A549 (cell line): ENCODE results near the gene GUCY2D.

Experiments
- CHD4 ChIP-seq: fragments of 200-600 bp; sonication (generic); IDR thresholded peaks from 2 replicates; pipeline ENCODE4 v1.6.1; 2016; ENCODE audit warnings: antibody characterized with exemption, mild to moderate bottlenecking, borderline replicate concordance
- NPAS2 ChIP-seq: fragments of 250-450 bp; sonication (Bioruptor Pico); IDR thresholded peaks from 2 replicates; pipeline ENCODE4 v1.8.0; 2022; ENCODE audit warnings: mild to moderate bottlenecking, moderate library complexity, borderline replicate concordance
- POLR2A ChIP-seq: IDR thresholded peaks from 2 replicates; pipeline ENCODE4 v1.6.1; 2012; ENCODE audit warnings: mild to moderate bottlenecking, low read length
- POLR2AphosphoS2 ChIP-seq: conservative IDR thresholded peaks from 2 replicates; pipeline ENCODE4 v1.6.1; 2012; ENCODE audit warnings: low read length, improper control_type of control experiment, inconsistent platforms
- RAD21 ChIP-seq, 2 experiments: fragments of >200 bp in 1 of 2; sonication (Bioruptor Twin) in 1 of 2; formaldehyde crosslinking in 1 of 2; IDR thresholded peaks in 1 of 2; conservative IDR thresholded peaks in 1 of 2; 2 replicates in 1 of 2; 3 replicates in 1 of 2; pipeline ENCODE4 v1.6.1; 2012 to 2018; ENCODE audit warnings: inconsistent platforms in 1 of 2
- RCOR1 ChIP-seq: fragments of 150-350 bp; IDR thresholded peaks from 2 replicates; pipeline ENCODE4 v1.6.1; 2014; ENCODE audit warnings: antibody characterized with exemption, low read length, low read depth
- SMC3 ChIP-seq: fragments of >200 bp; sonication (Bioruptor Twin); formaldehyde crosslinking; IDR thresholded peaks from 3 replicates; pipeline ENCODE4 v1.6.1; 2018; ENCODE audit warnings: inconsistent platforms
- ZFP36 ChIP-seq: fragments of 450-650 bp; IDR thresholded peaks from 2 replicates; pipeline ENCODE4 v1.6.1; 2014; ENCODE audit warnings: borderline replicate concordance; ENCODE audit not compliant: partially characterized antibody
- TF ChIP-seq, protein P1 (sequence below): fragments of >200 bp; sonication (Bioruptor Twin); formaldehyde crosslinking; IDR thresholded peaks from 3 replicates; pipeline ENCODE4 v1.5.1; 2016
- TF ChIP-seq, protein P2 (sequence below): fragments of 200-600 bp; sonication (generic); IDR thresholded peaks from 2 replicates; pipeline ENCODE4 v1.6.1; 2016; ENCODE audit warnings: antibody characterized with exemption, mild to moderate bottlenecking, moderate library complexity
- TF ChIP-seq, protein P3 (sequence below): IDR thresholded peaks from 2 replicates; pipeline ENCODE4 v1.6.1; 2012

DNA sequence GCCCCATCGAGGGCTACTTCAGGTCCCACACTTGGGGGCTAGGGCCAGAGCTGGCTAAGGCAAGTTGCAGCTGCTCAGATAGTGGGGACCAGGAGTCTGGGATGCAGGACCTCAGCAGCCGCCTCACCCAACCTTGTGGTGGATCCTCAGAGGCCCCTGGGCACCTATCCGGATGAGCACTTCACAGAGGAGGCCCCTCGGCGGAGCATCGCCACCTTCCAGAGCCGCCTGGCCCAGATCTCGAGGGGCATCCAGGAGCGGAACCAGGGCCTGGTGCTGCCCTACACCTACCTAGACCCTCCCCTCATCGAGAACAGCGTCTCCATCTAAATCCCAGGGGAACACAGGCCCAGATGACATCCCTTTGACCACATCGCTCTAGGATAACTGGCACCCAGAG lies 45.8 kb downstream of the GUCY2D start:
- TF ChIP-seq RAD21 (conservative IDR thresholded peaks at IDR 0.05 in 1 of 2, IDR thresholded peaks at IDR 0.05 in 1 of 2) (no peak), POLR2A (no peak), SMC3 (no peak), RCOR1 (no peak), NPAS2 (CRISPR knock-in tag) (no peak), POLR2AphosphoS2 (no peak), CHD4 (no peak), ZFP36 (no peak)
- TF ChIP-seq, protein P1, sequence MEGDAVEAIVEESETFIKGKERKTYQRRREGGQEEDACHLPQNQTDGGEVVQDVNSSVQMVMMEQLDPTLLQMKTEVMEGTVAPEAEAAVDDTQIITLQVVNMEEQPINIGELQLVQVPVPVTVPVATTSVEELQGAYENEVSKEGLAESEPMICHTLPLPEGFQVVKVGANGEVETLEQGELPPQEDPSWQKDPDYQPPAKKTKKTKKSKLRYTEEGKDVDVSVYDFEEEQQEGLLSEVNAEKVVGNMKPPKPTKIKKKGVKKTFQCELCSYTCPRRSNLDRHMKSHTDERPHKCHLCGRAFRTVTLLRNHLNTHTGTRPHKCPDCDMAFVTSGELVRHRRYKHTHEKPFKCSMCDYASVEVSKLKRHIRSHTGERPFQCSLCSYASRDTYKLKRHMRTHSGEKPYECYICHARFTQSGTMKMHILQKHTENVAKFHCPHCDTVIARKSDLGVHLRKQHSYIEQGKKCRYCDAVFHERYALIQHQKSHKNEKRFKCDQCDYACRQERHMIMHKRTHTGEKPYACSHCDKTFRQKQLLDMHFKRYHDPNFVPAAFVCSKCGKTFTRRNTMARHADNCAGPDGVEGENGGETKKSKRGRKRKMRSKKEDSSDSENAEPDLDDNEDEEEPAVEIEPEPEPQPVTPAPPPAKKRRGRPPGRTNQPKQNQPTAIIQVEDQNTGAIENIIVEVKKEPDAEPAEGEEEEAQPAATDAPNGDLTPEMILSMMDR, result no peak
- TF ChIP-seq, protein P2, sequence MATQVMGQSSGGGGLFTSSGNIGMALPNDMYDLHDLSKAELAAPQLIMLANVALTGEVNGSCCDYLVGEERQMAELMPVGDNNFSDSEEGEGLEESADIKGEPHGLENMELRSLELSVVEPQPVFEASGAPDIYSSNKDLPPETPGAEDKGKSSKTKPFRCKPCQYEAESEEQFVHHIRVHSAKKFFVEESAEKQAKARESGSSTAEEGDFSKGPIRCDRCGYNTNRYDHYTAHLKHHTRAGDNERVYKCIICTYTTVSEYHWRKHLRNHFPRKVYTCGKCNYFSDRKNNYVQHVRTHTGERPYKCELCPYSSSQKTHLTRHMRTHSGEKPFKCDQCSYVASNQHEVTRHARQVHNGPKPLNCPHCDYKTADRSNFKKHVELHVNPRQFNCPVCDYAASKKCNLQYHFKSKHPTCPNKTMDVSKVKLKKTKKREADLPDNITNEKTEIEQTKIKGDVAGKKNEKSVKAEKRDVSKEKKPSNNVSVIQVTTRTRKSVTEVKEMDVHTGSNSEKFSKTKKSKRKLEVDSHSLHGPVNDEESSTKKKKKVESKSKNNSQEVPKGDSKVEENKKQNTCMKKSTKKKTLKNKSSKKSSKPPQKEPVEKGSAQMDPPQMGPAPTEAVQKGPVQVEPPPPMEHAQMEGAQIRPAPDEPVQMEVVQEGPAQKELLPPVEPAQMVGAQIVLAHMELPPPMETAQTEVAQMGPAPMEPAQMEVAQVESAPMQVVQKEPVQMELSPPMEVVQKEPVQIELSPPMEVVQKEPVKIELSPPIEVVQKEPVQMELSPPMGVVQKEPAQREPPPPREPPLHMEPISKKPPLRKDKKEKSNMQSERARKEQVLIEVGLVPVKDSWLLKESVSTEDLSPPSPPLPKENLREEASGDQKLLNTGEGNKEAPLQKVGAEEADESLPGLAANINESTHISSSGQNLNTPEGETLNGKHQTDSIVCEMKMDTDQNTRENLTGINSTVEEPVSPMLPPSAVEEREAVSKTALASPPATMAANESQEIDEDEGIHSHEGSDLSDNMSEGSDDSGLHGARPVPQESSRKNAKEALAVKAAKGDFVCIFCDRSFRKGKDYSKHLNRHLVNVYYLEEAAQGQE, result no peak
- TF ChIP-seq, protein P3, sequence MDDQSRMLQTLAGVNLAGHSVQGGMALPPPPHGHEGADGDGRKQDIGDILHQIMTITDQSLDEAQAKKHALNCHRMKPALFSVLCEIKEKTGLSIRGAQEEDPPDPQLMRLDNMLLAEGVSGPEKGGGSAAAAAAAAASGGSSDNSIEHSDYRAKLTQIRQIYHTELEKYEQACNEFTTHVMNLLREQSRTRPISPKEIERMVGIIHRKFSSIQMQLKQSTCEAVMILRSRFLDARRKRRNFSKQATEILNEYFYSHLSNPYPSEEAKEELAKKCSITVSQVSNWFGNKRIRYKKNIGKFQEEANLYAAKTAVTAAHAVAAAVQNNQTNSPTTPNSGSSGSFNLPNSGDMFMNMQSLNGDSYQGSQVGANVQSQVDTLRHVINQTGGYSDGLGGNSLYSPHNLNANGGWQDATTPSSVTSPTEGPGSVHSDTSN, result no peak
